IPS-20b (cell line): ENCODE measurements around the gene MT1M.
"Not testable (repeated sequence)": the region's sequence is repeated elsewhere in the genome, so short reads cannot be mapped to it uniquely, and the experiment has no call there.

Source experiments
- H3K27ac ChIP-seq: one replicate; pipeline ENCODE4 v1.5.1; 2013; ENCODE audit warnings: low read length
- H3K27me3 ChIP-seq: 2 replicates; pipeline ENCODE4 v1.6.1; 2013; ENCODE audit warnings: mild to moderate bottlenecking, low read length, inconsistent platforms; ENCODE audit not compliant: insufficient read depth
- H3K36me3 ChIP-seq: 2 replicates; pipeline ENCODE4 v1.6.1; 2013; ENCODE audit warnings: low read depth, mild to moderate bottlenecking, inconsistent platforms, low read length, moderate library complexity; ENCODE audit not compliant: insufficient read depth
- H3K4me1 ChIP-seq: 2 replicates; pipeline ENCODE4 v1.6.1; 2013; ENCODE audit warnings: mild to moderate bottlenecking, control low read depth, inconsistent platforms, low read length, moderate library complexity; ENCODE audit not compliant: insufficient read depth
- H3K4me3 ChIP-seq: 2 replicates; pipeline ENCODE4 v1.5.1; 2013; ENCODE audit warnings: mild to moderate bottlenecking, low read length, inconsistent platforms
- H3K9ac ChIP-seq: 2 replicates; pipeline ENCODE4 v1.6.1; 2013; ENCODE audit warnings: low read depth, mild to moderate bottlenecking, inconsistent platforms, low read length, moderate library complexity
- H3K9me3 ChIP-seq: 2 replicates; pipeline ENCODE4 v1.6.1; 2013; ENCODE audit warnings: mild to moderate bottlenecking, low read depth, low read length, inconsistent platforms; ENCODE audit not compliant: insufficient read depth

Gene MT1M

DNA sequence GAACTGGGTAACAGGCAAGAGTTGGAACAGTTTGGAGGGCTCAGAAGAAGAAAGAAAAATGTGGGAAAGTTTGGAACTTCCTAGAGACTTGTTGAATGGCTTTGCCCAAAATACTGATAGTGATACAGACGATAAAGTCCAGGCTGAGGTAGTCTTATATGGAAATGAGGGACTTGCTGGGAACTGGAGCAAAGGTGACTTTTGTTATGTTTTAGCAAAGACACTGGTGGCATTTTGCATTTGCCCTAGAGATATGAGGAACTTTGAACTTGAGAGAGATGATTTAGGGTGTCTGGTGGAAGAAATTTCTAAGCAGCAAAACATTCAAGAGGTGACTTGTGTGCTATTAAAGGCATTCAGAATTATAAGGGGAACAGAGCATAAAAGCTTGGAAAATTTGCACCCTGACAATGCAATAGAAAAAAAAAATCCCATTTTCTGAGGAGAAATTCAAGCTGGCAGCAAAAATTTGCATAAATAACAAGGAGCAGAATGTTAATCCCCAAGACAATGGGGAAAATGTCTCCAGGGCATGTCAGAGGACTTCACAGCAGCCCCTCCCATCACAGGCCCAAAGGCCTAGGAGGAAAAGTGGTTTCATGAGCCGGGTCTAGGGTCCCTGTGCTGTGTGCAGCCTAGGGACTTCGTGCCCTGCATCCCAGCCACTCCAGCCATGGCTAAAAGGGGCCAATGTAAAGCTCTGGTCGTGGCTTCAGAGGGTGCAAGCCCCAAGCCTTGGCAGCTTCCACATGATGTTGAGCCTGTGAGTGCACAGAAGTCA, 10.6 kb upstream of the MT1M start:
- peaks cover 100% of the 10 kb centered on the region for H3K27me3 ChIP-seq

GRCh38 chr16:56623184-56623583, 9.3 kb upstream of the MT1M start:
- H3K36me3 ChIP-seq, H3K9me3 ChIP-seq, H3K9ac ChIP-seq, H3K4me3 ChIP-seq, H3K27ac ChIP-seq: not testable (repeated sequence)
- Histone ChIP-seq H3K27me3 (peaks cover 100% of the 10 kb centered on the region), H3K4me1 (peaks cover 14% of the 10 kb centered on the region)

More for the DNA sequence above, 10.6 kb upstream of the MT1M start:
- Histone ChIP-seq H3K4me1 (peaks cover 18% of the 10 kb centered on the region), H3K4me3 (0 out of 2 replicates have a peak overlapping the region, but pooled peaks have one; percentile 11)
- not testable (repeated sequence) for H3K9ac ChIP-seq, H3K36me3 ChIP-seq, H3K27ac ChIP-seq, H3K9me3 ChIP-seq

GRCh38 chr16:56623637-56624036, 8.8 kb upstream of the MT1M start:
- H3K4me1 ChIP-seq = peaks cover 14% of the 10 kb centered on the region
- no peaks in the 10 kb centered on the region for H3K36me3 ChIP-seq
- H3K4me3 ChIP-seq = no peak overlapping the region
- H3K9me3 ChIP-seq = no peaks in the 10 kb centered on the region
- no peak overlapping the region for H3K9ac ChIP-seq
- peaks cover 100% of the 10 kb centered on the region for H3K27me3 ChIP-seq
- no peak overlapping the region for H3K27ac ChIP-seq

DNA sequence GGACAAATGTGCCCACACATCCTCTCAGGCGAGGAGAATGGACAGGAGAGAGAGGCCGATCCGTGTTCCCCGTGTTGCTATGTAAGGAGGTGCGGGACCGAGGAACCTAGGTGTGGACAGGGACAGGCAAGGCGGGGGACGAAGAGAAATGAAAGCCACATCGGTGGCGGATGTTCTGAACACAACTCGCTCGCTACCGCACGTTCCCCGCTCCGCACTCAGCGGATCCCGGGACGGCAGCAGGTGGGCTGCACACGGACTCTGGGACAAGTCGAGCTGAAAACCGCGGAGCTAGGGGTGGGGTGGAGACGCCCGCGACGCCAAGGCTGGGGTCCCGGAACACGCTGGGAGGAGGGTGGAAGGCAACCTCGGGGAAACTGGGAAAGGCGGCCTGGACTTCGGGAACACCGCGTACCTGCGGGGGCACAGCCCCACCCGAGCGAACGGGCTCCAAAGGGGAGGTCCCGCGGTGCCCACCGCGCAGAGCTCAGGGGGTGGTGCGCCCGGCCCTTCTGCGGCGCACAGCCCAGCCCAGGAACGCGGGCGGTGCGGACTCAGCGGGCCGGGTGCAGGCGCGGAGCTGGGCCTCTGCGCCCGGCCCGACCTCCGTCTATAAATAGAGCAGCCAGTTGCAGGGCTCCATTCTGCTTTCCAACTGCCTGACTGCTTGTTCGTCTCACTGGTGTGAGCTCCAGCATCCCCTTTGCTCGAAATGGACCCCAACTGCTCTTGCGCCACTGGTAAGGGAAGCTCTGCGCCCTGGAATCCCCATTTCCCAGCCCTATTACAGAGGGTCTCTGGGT, 7.1 kb upstream of the MT1M start, which contains the start of gene MT1E:
MT1E (plus strand) TSS at position 642 of the 803 bp plus-strand sequence; CDS start at position 713, 71 bp downstream.
- Histone ChIP-seq H3K27me3 (peaks cover 100% of the 10 kb centered on the region), H3K9me3 (no peaks in the 10 kb centered on the region), H3K4me1 (peaks cover 14% of the 10 kb centered on the region), H3K27ac (no peak within 1 kb of the TSS), H3K36me3 (no peaks in the 10 kb centered on the region), H3K9ac (no peak within 1 kb of the TSS), H3K4me3 (peak within 1 kb of the TSS; percentile 64)

DNA sequence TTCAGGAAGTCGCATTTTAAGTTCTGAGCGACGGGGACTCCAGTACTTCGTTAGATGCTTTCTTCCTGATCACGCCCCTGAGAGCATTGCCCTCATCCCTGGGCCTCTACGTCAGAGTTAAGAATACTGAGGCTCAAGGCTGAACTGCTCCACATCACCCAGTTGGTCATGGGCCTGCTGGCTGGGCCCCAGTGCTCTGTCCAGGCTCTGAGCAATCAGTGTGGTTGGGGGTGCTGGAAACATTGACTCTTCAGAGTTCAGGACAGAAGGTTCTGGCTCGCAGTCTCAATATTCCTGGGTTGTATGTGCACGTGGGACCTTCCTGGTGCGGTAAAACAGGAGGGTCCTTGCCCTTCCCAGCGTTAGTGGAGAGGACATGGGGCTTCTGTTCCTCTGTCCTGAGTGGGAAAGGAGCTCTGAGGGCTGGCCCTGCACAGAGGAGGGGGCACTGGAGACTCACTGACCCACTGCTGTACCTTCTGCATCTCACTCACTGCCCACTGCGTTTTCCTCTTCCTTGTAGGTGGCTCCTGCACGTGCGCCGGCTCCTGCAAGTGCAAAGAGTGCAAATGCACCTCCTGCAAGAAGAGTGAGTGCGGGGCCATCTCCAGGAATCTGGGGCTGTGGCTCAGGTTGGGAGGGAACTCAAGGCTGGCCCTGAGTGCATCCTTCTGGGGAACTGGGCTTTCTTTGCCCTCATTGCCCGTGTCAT, 6.4 kb upstream of the MT1M start:
- Histone ChIP-seq H3K9me3 (no peaks in the 10 kb centered on the region), H3K4me1 (peaks cover 12% of the 10 kb centered on the region), H3K27ac (no peak overlapping the region), H3K4me3 (peak overlapping the region; percentile 64; the same call in 1 of the 2 replicates), H3K27me3 (peaks cover 100% of the 10 kb centered on the region), H3K36me3 (no peaks in the 10 kb centered on the region), H3K9ac (no peak overlapping the region)

GRCh38 chr16:56626685-56627084, 5.8 kb upstream of the MT1M start:
- Histone ChIP-seq H3K27me3 (peaks cover 100% of the 10 kb centered on the region), H3K4me1 (peaks cover 8% of the 10 kb centered on the region; the same call in 1 of the 2 replicates), H3K27ac (no peak overlapping the region), H3K4me3 (no peak overlapping the region), H3K36me3 (no peaks in the 10 kb centered on the region), H3K9ac (no peak overlapping the region), H3K9me3 (no peaks in the 10 kb centered on the region)

DNA sequence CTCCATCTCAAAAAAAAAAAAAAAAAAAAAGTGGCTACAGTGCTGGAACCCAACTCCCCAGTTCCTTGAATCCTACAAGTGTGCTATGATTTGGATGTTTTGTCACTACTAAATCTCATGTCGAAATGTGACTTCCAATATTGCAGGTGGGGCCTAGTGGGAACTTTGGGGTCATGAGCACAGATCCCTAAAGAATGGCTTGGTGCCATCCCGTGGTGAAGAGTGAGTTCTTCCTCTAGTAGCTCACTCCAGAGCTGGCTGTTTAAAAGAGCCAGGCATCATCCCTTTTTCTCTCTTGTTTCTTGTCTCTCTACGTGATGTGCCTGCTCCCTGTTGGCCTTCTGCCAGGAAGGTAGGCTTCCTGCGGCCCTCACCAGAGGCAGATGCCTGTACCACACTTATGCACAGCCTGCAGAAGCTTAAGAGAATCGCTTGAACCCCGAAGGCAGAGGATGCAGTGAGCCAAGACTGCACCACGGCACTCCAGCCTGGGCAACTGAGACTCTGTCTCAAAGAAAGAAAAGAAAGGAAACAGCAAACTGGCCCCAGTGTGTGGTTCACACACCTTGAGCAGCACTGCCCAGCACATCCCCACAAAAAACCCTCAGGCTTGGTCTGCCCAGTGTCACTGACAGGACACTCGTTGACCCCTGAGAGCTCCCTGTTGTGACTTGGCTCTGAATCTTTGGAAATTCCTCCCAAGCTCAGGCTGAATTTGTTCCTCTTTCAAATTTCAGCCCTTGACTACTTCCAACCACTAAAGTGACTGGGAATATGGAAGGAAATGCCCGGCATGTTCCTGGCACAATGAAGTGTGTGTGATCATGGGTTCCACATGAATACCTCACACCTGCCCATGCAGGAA, 3.7 kb upstream of the MT1M start:
- H3K4me1 ChIP-seq = 0 out of 2 replicates have a peak, but pooled peaks cover 2% of the 10 kb centered on the region
- no peaks in the 10 kb centered on the region for H3K36me3 ChIP-seq
- H3K27ac ChIP-seq = no peak overlapping the region
- H3K9me3 ChIP-seq = no peaks in the 10 kb centered on the region
- peaks cover 100% of the 10 kb centered on the region for H3K27me3 ChIP-seq
- no peak overlapping the region for H3K4me3 ChIP-seq
- H3K9ac ChIP-seq = no peak overlapping the region

- Histone ChIP-seq H3K9me3 (no peaks in the 10 kb centered on the region), H3K4me1 (0 out of 2 replicates have a peak, but pooled peaks cover 2% of the 10 kb centered on the region), H3K4me3 (no peak overlapping the region), H3K36me3 (no peaks in the 10 kb centered on the region), H3K27ac (no peak overlapping the region), H3K27me3 (peaks cover 100% of the 10 kb centered on the region), H3K9ac (no peak overlapping the region)
Observed at GRCh38 chr16:56629531-56629930, 2.9 kb upstream of the MT1M start.

DNA sequence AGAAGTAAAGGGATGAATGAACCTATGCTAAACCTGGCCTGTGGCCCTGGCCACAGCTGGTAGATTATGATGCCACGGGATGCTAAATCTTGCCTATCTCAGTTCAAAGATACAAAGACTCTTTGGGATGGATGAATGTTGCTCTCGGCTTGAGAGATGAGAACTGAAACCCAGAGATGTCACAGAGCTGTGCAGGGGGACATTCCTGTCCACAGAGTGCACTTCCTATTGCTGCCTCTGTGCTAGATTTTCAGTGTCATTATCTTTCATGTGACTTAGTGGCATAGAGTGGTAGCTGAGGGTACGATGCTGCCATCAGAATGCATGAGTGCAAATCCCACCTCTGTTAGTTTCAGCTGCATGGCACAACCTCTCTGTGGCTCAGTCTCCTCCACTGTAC, 2.3 kb upstream of the MT1M start:
- H3K4me1 ChIP-seq = peaks cover 5% of the 10 kb centered on the region; the same call in 1 of the 2 replicates
- no peaks in the 10 kb centered on the region for H3K36me3 ChIP-seq
- no peak overlapping the region for H3K4me3 ChIP-seq
- peaks cover 100% of the 10 kb centered on the region for H3K27me3 ChIP-seq
- H3K9me3 ChIP-seq = no peaks in the 10 kb centered on the region
- H3K27ac ChIP-seq = no peak overlapping the region
- no peak overlapping the region for H3K9ac ChIP-seq

- H3K4me1 ChIP-seq = peaks cover 3% of the 10 kb centered on the region; the same call in 1 of the 2 replicates
- H3K27ac ChIP-seq = no peak overlapping the region
- H3K27me3 ChIP-seq = peaks cover 100% of the 10 kb centered on the region
- H3K4me3 ChIP-seq = no peak overlapping the region
- no peaks in the 10 kb centered on the region for H3K36me3 ChIP-seq
- H3K9me3 ChIP-seq = no peaks in the 10 kb centered on the region
- no peak overlapping the region for H3K9ac ChIP-seq
Observed at GRCh38 chr16:56631197-56631596, 1.3 kb upstream of the MT1M start.

- Histone ChIP-seq H3K9ac (no peak overlapping the region), H3K4me1 (peaks cover 3% of the 10 kb centered on the region; the same call in 1 of the 2 replicates), H3K9me3 (no peaks in the 10 kb centered on the region), H3K36me3 (no peaks in the 10 kb centered on the region), H3K4me3 (peak overlapping the region; percentile 47; the same call in 1 of the 2 replicates), H3K27ac (no peak overlapping the region), H3K27me3 (peaks cover 100% of the 10 kb centered on the region)
Observed at GRCh38 chr16:56631832-56632155, 665 bp upstream of the MT1M start.
